Stimulated activated CD4-positive, alpha-beta T cell treated with anti-CD3 and anti-CD28 coated beads, Interleukin-1b, Interleukin-23, amount 100 ng/mL, for 24 hours (primary cell): Measurements from ENCODE around the gene PHRF1.
A peak's percentile ranks its signal among the peaks of the same experiment; 100 is the strongest.

Source experiments
- DNase-seq, 4 experiments: peaks; one replicate each; pipeline ENCODE4 v3.0.0-alpha.2; 2020; ENCODE audit warnings: low read depth in 4 of 4, low spot score in 1 of 4

The PHRF1 gene

GRCh38 chr11:557328-558132 lies 18.7 kb upstream of the PHRF1 start:
- no peak for DNase-seq

- DNase-seq, result no peak
Observed at GRCh38 chr11:558503-558902, 17.8 kb upstream of the PHRF1 start.

- DNase-seq, result no peak
Observed at GRCh38 chr11:559020-559620, 17.1 kb upstream of the PHRF1 start.

- no peak for DNase-seq
Observed at GRCh38 chr11:559712-560304, 16.5 kb upstream of the PHRF1 start.

- peak; percentile 88 to 96 (median 94) for DNase-seq
Observed at GRCh38 chr11:560305-561147, 15.7 kb upstream of the PHRF1 start, which contains the start of the genes LMNTD2 and RASSF7. LMNTD2 (minus strand) TSS chr11:560738; CDS start chr11:560716, 22 bp downstream. RASSF7 (plus strand) TSS chr11:560970; CDS start chr11:561769, 799 bp downstream.

- no peak for DNase-seq
Observed at GRCh38 chr11:561148-562003, 14.9 kb upstream of the PHRF1 start.

GRCh38 chr11:562046-562645 lies 14.1 kb upstream of the PHRF1 start:
- DNase-seq, result no peak

GRCh38 chr11:563066-563811 lies 13.0 kb upstream of the PHRF1 start:
- no peak for DNase-seq

- no peak for DNase-seq
Observed at GRCh38 chr11:563812-564578, 12.3 kb upstream of the PHRF1 start.

GRCh38 chr11:565921-566509 lies 10.3 kb upstream of the PHRF1 start:
- no peak for DNase-seq

- DNase-seq, result no peak
Observed at GRCh38 chr11:567011-567628, 9.2 kb upstream of the PHRF1 start.

- no peak for DNase-seq
Observed at GRCh38 chr11:567629-568292, 8.5 kb upstream of the PHRF1 start.

GRCh38 chr11:568306-569157 lies 7.7 kb upstream of the PHRF1 start:
- peak; percentile 62 to 90 (median 78) for DNase-seq

- no peak for DNase-seq
Observed at GRCh38 chr11:569158-569885, 6.9 kb upstream of the PHRF1 start.

- DNase-seq, result no peak
Observed at GRCh38 chr11:571802-572185, 4.5 kb upstream of the PHRF1 start.
